ENCODE results near the gene ZNF142. TPM values are rescaled to one million over a fixed set of nuclear protein-coding genes. Genes with fewer than 3 reads are reported as not detected.

The ZNF142 gene
- total and polyA plus RNA-seq, 2 of the 8 experiments (the other 6 are each of a cell fraction or from before 2014, with no cell fraction given) = 9.4 to 32.5 TPM

- TF ChIP-seq POLR2AphosphoS5 (IDR thresholded peaks at IDR 0.05; ENCODE audit: low read depth, low read length) = no peak
- no peak for TF ChIP-seq BACH1 (IDR thresholded peaks at IDR 0.05; ENCODE audit: low read length)
- no peak for TF ChIP-seq TEAD4 (IDR thresholded peaks at IDR 0.05; ENCODE audit: low read depth, low read length)
- TF ChIP-seq JUN (IDR thresholded peaks at IDR 0.05; ENCODE audit: low read depth, low read length) = no peak
- no peak for TF ChIP-seq CHD2 (IDR thresholded peaks at IDR 0.05; ENCODE audit: low read length)
Observed at GRCh38 chr2:218648787-218649100, 10.7 kb downstream of the ZNF142 start (continued).

Measured in H1 (cell line).